Stimulated activated naive CD8-positive, alpha-beta T cell treated with anti-CD3 and anti-CD28 coated beads, Interleukin-15, amount 100 ng/mL, for 72 hours (primary cell): ENCODE data around the gene MON1A.

Experiments used
- ATAC-seq: fragments of 150-1000 bp; cut with Tn5 transposase; 2 replicates; pipeline ENCODE4 v1.10.0; 2021; ENCODE audit warnings: mild to moderate bottlenecking, moderate library complexity
- DNase-seq, 2 donors: peaks; one replicate each; pipeline ENCODE4 v3.0.0; 2021 to 2022
- H3K27ac Mint-ChIP-seq, 2 donors: one replicate each; pipeline ENCODE4 v1.8.0; 2022; ENCODE audit warnings: mild to moderate bottlenecking in 2 of 2, mixed read lengths in 2 of 2, moderate library complexity in 2 of 2
- H3K27me3 Mint-ChIP-seq: one replicate; pipeline ENCODE4 v1.8.0; 2022; ENCODE audit warnings: mixed read lengths
- H3K4me1 Mint-ChIP-seq: one replicate; pipeline ENCODE4 v1.8.0; 2022; ENCODE audit warnings: mild to moderate bottlenecking, mixed read lengths
- H3K4me3 Mint-ChIP-seq, 2 donors: one replicate each; pipeline ENCODE4 v1.8.0; 2022; ENCODE audit warnings: mild to moderate bottlenecking in 2 of 2, mixed read lengths in 2 of 2, moderate library complexity in 1 of 2
- H3K9me3 Mint-ChIP-seq, 2 donors: one replicate each; pipeline ENCODE4 v1.8.0; 2022; ENCODE audit warnings: mixed read lengths in 2 of 2

The MON1A gene

GRCh38 chr3:49903451-49904424 lies 25.9 kb downstream of the MON1A start, which contains the start of gene MST1R:
MST1R (minus strand) TSS chr3:49903873; CDS start chr3:49903609, 264 bp downstream.
- H3K9me3 Mint-ChIP-seq = no peaks in the 10 kb centered on the region
- H3K4me3 Mint-ChIP-seq = peak within 1 kb of the TSS; percentile 98 to 99
- H3K27ac Mint-ChIP-seq = peak within 1 kb of the TSS; percentile 96 to 99
- ATAC-seq = peak; percentile 97
- peaks cover 38% of the 10 kb centered on the region for H3K4me1 Mint-ChIP-seq
- no peaks in the 10 kb centered on the region for H3K27me3 Mint-ChIP-seq
- DNase-seq = peak; percentile 89

- H3K9me3 Mint-ChIP-seq = no peaks in the 10 kb centered on the region
- H3K27me3 Mint-ChIP-seq = no peaks in the 10 kb centered on the region
- H3K4me3 Mint-ChIP-seq = peak overlapping the region in 1 of 2 donors; percentile 98
- no peak for ATAC-seq
- DNase-seq = no peak
- H3K27ac Mint-ChIP-seq = peak overlapping the region in 1 of 2 donors; percentile 86
- peaks cover 38% of the 10 kb centered on the region for H3K4me1 Mint-ChIP-seq
Measured at GRCh38 chr3:49902511-49903345, 26.9 kb downstream of the MON1A start.

- no peak for ATAC-seq
- Mint-ChIP-seq H3K4me1 (peaks cover 29% of the 10 kb centered on the region), H3K27ac (no peak overlapping the region), H3K27me3 (no peaks in the 10 kb centered on the region), H3K9me3 (no peaks in the 10 kb centered on the region), H3K4me3 (no peak overlapping the region)
- no peak for DNase-seq
Measured at GRCh38 chr3:49901366-49902339, 28.0 kb downstream of the MON1A start.

DNA sequence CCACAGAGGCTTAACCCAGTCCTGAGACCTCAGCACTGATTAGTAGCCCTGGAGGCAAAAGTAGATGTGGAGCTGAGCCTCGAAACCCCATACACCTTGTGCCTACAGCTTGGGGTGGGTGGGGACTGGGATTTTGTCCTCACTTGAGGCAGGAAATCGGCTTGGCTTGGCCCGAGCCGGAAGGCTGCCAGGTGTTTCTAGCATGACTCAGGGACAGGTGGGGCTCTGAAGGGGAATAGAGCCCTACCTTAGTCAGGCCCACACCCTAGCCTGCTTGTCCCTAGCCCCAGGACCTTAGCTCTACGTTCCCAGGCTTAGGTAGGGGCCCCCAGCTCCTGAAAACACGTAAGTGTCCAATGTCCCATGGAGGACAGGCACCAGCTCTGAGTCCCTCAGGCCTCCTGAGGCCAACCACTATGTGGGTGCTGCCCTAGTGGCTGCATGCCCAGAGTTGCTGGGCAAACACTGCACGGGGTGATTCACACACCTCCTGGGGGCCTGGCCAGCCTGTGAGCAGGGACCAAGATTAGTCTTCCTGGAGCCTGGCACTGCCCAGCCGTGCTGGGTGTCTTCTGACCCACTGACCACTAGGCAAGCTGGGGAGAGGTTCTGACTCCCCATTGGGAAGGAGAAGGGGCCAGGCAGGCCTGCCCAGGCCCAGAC lies 29.0 kb downstream of the MON1A start:
- Mint-ChIP-seq H3K27ac (no peak overlapping the region), H3K27me3 (no peaks in the 10 kb centered on the region), H3K4me3 (no peak overlapping the region), H3K9me3 (no peaks in the 10 kb centered on the region), H3K4me1 (peaks cover 19% of the 10 kb centered on the region)
- DNase-seq (no peak), ATAC-seq (no peak)

GRCh38 chr3:49899815-49900214 lies 29.8 kb downstream of the MON1A start:
- DNase-seq (no peak), ATAC-seq (no peak)
- H3K27ac Mint-ChIP-seq = peak overlapping the region in 1 of 2 donors; percentile 46
- no peaks in the 10 kb centered on the region for H3K27me3 Mint-ChIP-seq
- H3K4me1 Mint-ChIP-seq = peaks cover 11% of the 10 kb centered on the region
- no peaks in the 10 kb centered on the region for H3K9me3 Mint-ChIP-seq
- H3K4me3 Mint-ChIP-seq = no peak overlapping the region

- no peak for DNase-seq
- Mint-ChIP-seq H3K4me3 (no peak overlapping the region), H3K27ac (no peak overlapping the region), H3K27me3 (no peaks in the 10 kb centered on the region), H3K4me1 (peaks cover 3% of the 10 kb centered on the region), H3K9me3 (no peaks in the 10 kb centered on the region)
- ATAC-seq = no peak
Measured at GRCh38 chr3:49898991-49899390, 30.6 kb downstream of the MON1A start.

DNA sequence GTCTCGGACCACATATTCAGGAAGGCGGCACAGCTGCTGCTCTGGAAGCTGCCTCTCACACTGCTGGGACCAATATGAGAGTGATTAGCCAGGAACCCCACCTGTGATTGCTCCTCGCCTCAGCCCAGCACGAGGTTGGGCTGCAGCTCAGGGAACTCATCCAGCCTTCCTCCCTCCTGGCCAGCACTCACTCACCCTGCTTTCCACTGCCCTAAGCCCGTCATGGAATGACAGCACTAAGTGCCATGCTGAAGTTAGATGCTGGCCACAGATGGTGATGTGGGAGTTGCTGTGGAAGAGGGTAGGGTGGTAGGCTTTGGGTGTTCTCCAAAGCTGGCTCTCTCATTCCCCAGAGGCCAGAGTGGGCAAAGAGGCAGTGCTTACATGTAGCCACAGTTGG lies 33.3 kb downstream of the MON1A start:
- DNase-seq = no peak
- no peaks in the 10 kb centered on the region for H3K27me3 Mint-ChIP-seq
- no peaks in the 10 kb centered on the region for H3K9me3 Mint-ChIP-seq
- no peak overlapping the region for H3K4me3 Mint-ChIP-seq
- H3K4me1 Mint-ChIP-seq = no peaks in the 10 kb centered on the region
- H3K27ac Mint-ChIP-seq = no peak overlapping the region
- ATAC-seq = no peak

DNA sequence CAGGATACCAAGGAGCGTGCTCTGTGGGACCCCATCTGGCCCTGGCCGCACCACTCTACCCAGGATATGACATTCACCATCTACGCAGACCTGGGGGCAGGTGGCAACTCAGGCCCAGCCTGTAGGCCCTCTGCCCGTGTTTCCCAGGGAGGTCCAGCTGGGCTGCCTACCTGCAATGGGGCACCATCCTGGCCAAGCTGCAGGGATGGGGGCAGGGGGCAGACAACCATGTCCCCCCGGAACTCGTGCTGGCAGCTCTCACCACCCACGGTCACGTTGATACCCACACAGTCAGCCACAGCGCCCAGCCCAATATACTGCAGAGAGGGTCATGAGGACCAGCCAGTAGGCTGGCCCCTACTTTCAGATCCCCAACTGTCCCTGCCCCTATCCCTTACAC lies 33.8 kb downstream of the MON1A start:
- no peaks in the 10 kb centered on the region for H3K9me3 Mint-ChIP-seq
- no peak overlapping the region for H3K27ac Mint-ChIP-seq
- no peak overlapping the region for H3K4me3 Mint-ChIP-seq

DNA sequence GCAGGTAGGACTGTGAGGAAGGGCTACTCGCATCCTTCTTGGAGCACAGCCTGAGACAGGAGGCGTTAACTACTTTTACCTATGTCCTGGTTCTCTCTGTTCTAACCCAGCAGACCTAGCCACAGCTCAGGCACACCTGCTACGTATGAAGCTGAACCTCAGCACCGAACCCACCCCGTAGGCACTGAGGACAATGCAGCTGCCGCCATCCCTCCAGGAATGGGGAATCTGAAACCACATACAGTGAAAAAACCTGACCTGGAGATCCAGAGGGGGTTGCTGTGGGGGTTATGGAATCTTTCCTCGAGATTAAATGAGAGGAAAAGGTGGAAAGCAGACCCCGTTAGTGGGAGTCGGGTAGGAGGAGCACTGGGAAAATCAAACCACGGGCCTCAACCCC lies 40.3 kb downstream of the MON1A start:
- H3K27me3 Mint-ChIP-seq = no peaks in the 10 kb centered on the region
- ATAC-seq = no peak
- no peaks in the 10 kb centered on the region for H3K9me3 Mint-ChIP-seq
- no peaks in the 10 kb centered on the region for H3K4me1 Mint-ChIP-seq
- H3K4me3 Mint-ChIP-seq = no peak overlapping the region
- H3K27ac Mint-ChIP-seq = peak overlapping the region in 1 of 2 donors; percentile 54
- DNase-seq = no peak

More for the DNA sequence above, 33.8 kb downstream of the MON1A start:
- no peak for DNase-seq
- no peaks in the 10 kb centered on the region for H3K27me3 Mint-ChIP-seq
- no peaks in the 10 kb centered on the region for H3K4me1 Mint-ChIP-seq
- ATAC-seq = no peak

DNA sequence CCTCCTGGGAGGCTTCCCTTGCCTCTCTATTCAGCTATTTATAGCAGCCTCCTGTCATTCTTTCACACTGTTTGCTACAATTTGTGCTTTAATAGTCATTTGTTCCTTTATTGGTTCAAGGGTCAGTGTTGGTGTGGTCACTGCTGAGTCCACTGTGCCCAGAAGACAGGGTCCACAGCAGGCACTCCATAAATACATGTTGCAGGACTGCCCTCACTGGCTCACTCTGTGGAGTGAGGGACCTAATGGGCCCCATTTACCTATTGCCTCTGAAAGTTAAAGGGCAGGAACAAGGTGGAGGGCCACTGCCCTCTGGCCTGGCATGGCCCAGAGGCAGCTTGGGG lies 42.7 kb downstream of the MON1A start:
- DNase-seq (no peak), ATAC-seq (no peak)
- Mint-ChIP-seq H3K9me3 (no peaks in the 10 kb centered on the region), H3K4me3 (no peak overlapping the region), H3K27me3 (no peaks in the 10 kb centered on the region), H3K4me1 (no peaks in the 10 kb centered on the region), H3K27ac (peak overlapping the region in 1 of 2 donors; percentile 63)

- no peak for ATAC-seq
- Mint-ChIP-seq H3K4me1 (no peaks in the 10 kb centered on the region), H3K4me3 (no peak overlapping the region), H3K9me3 (no peaks in the 10 kb centered on the region), H3K27me3 (no peaks in the 10 kb centered on the region), H3K27ac (peak overlapping the region in 1 of 2 donors; percentile 93)
- no peak for DNase-seq
Measured at GRCh38 chr3:49883998-49884397, 45.6 kb downstream of the MON1A start.

- Mint-ChIP-seq H3K27me3 (no peaks in the 10 kb centered on the region), H3K27ac (no peak overlapping the region), H3K4me3 (no peak overlapping the region), H3K4me1 (no peaks in the 10 kb centered on the region), H3K9me3 (no peaks in the 10 kb centered on the region)
- ATAC-seq (no peak), DNase-seq (no peak)
Measured at GRCh38 chr3:49882166-49882565, 47.4 kb downstream of the MON1A start.

DNA sequence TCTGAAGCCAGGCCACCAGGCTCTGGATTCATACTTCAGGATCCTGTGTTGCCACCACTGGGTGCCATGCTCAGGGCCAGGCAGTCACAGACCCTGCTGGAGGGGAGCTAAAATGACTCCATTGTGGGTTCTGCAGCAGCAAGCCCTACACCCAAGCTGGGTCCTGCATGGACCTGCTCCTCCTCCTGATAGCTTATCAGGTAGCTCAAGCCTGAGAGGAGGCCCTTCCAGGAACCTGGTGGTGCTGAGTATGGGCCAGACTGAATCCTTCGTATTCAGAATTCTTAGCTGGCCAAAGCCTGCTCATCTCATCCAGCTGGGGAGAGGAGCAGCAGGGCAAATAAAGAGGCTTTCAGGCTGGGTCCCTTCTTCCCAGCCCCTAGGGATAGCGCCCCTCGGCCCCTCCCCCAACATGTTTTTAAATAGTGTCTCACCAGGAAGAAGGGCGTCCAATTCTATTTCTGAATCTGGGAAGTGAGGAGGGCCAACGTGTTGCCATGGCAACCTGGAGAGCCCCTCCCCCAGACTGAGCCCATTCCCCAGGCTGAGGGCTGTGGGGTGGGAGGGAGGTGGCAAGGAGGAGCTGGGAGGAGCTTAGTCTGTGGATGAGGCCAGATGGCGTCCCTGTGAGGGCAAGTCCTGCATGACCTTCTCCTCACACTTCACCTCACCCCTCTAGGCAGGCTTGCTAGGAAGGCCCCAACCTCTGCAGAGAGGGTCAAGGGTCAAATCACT lies 48.9 kb downstream of the MON1A start:
- DNase-seq (no peak), ATAC-seq (no peak)
- Mint-ChIP-seq H3K4me1 (no peaks in the 10 kb centered on the region), H3K27me3 (no peaks in the 10 kb centered on the region), H3K4me3 (no peak overlapping the region), H3K9me3 (no peaks in the 10 kb centered on the region), H3K27ac (peak overlapping the region in 1 of 2 donors; percentile 8)

GRCh38 chr3:49879721-49880120 lies 49.9 kb downstream of the MON1A start:
- no peak for ATAC-seq
- H3K9me3 Mint-ChIP-seq = no peaks in the 10 kb centered on the region
- peak overlapping the region in 1 of 2 donors; percentile 40 for H3K27ac Mint-ChIP-seq
- H3K27me3 Mint-ChIP-seq = peaks cover 8% of the 10 kb centered on the region
- no peaks in the 10 kb centered on the region for H3K4me1 Mint-ChIP-seq
- H3K4me3 Mint-ChIP-seq = no peak overlapping the region
- no peak for DNase-seq
